Type B pancreatic cell (in vitro differentiated cells): ENCODE data around the gene OR2A7. TPM values are rescaled to one million over a fixed set of nuclear protein-coding genes. Genes with fewer than 3 reads are reported as not detected.
"Not testable (repeated sequence)": the region's sequence is repeated elsewhere in the genome, so short reads cannot be mapped to it uniquely, and the experiment has no call there.

ENCODE experiments used
- DNase-seq: peaks from one replicate; pipeline ENCODE4 v3.0.0; 2021; ENCODE audit warnings: mixed read lengths; ENCODE audit not compliant: unreplicated experiment; ENCODE audit errors: extremely low spot score
- H3K27ac Mint-ChIP-seq: 2 replicates; pipeline ENCODE4 v1.8.0; 2021; ENCODE audit warnings: mild to moderate bottlenecking, mixed read lengths
- H3K27me3 Mint-ChIP-seq: 2 replicates; pipeline ENCODE4 v1.8.0; 2021; ENCODE audit warnings: mixed read lengths
- H3K36me3 Mint-ChIP-seq: 2 replicates; pipeline ENCODE4 v1.8.0; 2021; ENCODE audit warnings: mixed read lengths
- H3K4me1 Mint-ChIP-seq: one replicate; pipeline ENCODE4 v1.8.0; 2021; ENCODE audit warnings: mixed read lengths; ENCODE audit not compliant: unreplicated experiment
- H3K4me3 Mint-ChIP-seq: 2 replicates; pipeline ENCODE4 v1.8.0; 2021; ENCODE audit warnings: mild to moderate bottlenecking, mixed read lengths
- H3K9me3 Mint-ChIP-seq: 2 replicates; pipeline ENCODE4 v1.8.0; 2021; ENCODE audit warnings: mixed read lengths
- long read RNA-seq: library from polyadenylated mRNA; unstranded; transcript quantifications from one replicate; pipeline ENCODE4 v2.0.0, GENCODE V29; 2020
- total RNA-seq: library from RNA; stranded (reverse); gene quantifications from 2 replicates; pipeline ENCODE4 v1.2.1, GENCODE V29; 2021; ENCODE audit warnings: low replicate concordance

The OR2A7 gene, protein sequence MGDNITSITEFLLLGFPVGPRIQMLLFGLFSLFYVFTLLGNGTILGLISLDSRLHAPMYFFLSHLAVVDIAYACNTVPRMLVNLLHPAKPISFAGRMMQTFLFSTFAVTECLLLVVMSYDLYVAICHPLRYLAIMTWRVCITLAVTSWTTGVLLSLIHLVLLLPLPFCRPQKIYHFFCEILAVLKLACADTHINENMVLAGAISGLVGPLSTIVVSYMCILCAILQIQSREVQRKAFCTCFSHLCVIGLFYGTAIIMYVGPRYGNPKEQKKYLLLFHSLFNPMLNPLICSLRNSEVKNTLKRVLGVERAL
- total RNA-seq = 4.2 and 13.7 TPM in 2 replicates
- long read RNA-seq, partial matches to known transcripts = 0 of 1 reads
- long read RNA-seq, other reads (novel, unspliced or antisense) = 0 of 1 reads

DNA sequence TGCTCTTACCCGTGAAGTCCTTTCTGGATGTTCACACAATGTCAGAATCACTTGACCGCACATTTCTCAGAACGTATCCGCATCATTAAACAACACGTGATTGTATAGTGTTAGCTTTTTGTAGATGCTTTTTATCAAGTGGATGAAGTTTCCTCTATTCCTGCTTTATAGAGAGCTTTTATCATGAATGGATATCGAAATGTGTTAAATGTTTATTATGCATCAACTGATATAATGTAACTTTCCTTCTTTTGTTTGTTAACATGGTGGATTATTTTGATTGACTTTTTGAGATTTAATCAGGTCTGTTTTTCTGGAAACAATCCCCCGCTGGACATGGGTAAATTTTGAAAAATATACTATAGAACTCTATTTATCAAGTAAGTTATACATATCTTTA, at the start of gene OR2A7:
OR2A7 (minus strand) TSS at position 101 of the 400 bp plus-strand sequence. CDS start 5,164 bp downstream, outside the sequence.
- DNase-seq, H3K27me3 Mint-ChIP-seq, H3K36me3 Mint-ChIP-seq, H3K4me1 Mint-ChIP-seq, H3K4me3 Mint-ChIP-seq, H3K27ac Mint-ChIP-seq, H3K9me3 Mint-ChIP-seq: not testable (repeated sequence)

DNA sequence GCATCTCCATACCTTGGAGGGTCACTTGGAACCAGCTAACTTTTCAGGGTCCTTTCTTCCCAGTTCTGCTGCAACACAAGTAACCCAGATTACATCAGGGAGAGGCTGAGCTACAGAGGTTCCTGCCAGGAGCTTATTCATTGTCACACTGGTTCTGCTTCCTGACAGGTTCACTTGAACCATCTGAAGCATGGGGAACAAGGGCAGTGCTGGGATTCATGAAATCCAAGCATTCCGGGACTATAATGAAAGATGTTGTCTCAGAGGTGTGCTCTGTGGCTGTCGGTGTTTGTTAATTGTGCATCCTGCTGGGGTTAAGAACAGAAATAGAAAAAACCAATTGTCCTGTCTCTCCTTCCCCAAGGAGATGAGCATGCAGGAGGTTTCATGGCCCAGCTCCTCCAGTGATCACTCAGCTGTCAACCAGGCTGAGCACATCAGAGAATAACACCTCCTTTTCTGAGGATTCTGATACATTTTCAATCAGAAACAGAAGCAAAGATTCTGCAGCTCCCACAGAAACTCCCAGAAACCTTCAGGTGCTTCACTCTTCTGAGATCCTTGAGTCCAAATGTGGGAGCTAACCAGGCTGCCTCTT, 47.4 kb upstream of the OR2A7 start, which contains the start of gene OR2A1:
OR2A1 (plus strand) TSS at position 548 of the 598 bp plus-strand sequence. CDS start 5,706 bp downstream, outside the sequence.
- H3K9me3 Mint-ChIP-seq, H3K27me3 Mint-ChIP-seq, H3K36me3 Mint-ChIP-seq, H3K4me3 Mint-ChIP-seq, H3K4me1 Mint-ChIP-seq, DNase-seq, H3K27ac Mint-ChIP-seq: not testable (repeated sequence)

DNA sequence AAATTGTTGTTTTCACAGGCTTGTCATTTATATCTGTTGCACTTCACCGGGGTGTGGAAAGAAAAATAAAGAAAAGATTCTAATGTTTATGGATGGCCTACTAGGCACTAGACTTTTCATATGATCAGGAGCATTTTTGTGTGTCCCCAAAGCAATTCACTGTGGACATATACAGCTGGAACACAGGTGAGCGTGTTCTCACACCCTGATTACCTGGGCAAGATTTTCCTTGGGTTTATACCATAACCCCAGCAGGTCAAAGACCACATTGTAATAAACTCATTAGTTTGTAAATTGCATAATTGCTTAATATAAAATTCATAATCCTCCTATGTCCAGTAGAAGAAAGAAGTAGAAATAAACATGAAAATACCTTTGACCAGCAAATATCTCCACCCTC, 46.6 kb upstream of the OR2A7 start:
- H3K4me1 Mint-ChIP-seq, H3K36me3 Mint-ChIP-seq, DNase-seq, H3K27me3 Mint-ChIP-seq, H3K9me3 Mint-ChIP-seq, H3K27ac Mint-ChIP-seq, H3K4me3 Mint-ChIP-seq: not testable (repeated sequence)

DNA sequence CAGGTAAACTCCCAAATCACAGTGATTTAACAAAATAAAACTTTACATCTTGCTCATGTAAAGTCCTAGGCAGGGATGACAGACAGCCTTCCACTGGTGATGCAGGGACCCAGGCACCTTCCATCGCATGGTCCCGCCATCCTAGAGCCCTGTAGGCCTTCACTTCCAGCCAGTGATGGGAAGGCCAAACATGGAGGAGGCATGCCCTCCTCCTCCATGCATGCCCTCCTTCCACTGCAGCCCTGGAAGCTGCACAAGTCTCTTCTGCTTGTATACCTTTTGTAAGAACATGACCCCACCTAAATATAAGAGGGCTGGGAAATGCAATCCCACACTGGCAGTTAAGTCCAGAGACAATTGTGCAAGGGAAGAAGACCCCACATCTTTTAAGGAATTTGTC, 45.1 kb upstream of the OR2A7 start:
- H3K36me3 Mint-ChIP-seq, H3K27me3 Mint-ChIP-seq, H3K4me1 Mint-ChIP-seq, H3K9me3 Mint-ChIP-seq, H3K27ac Mint-ChIP-seq, DNase-seq, H3K4me3 Mint-ChIP-seq: not testable (repeated sequence)

DNA sequence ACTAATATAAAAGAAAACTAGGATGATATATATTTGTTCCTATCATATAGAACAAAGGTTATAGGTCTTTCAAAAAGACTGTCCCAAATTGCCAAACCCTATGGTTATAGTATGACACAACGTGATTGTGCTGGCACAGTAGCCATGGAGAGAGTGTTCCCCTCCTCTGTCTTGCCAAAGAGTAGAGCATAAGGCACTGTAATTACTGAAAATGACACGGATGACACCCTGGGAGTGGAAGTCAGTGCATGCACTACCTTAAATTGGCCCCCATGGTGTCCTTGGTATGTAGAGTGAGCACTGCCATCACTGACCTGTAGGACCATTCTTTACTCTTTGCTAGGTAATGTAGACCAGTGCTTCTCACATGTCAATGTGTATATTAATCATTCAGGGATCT, 40.6 kb upstream of the OR2A7 start:
- DNase-seq, H3K27me3 Mint-ChIP-seq, H3K36me3 Mint-ChIP-seq, H3K9me3 Mint-ChIP-seq, H3K4me1 Mint-ChIP-seq, H3K4me3 Mint-ChIP-seq, H3K27ac Mint-ChIP-seq: not testable (repeated sequence)

DNA sequence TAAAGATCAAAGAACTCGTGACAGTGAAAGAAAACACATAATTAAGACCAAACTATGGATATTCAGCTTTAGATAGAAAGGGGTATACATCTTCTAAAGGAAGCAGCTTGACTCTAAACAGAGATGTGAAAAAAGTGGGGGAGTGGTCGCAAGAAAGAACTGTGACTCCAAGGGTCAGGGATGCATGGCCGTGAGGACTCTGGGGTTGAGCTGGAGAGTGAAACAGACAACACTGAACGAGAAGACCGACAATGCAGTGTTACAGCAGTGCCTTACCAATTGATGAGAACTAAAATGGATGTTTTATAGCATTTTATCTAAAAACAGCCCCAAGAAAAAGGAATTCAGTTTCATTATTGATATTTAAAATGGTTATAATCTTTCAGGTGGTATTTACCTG, 39.0 kb upstream of the OR2A7 start:
- not testable (repeated sequence) for DNase-seq, H3K9me3 Mint-ChIP-seq, H3K27ac Mint-ChIP-seq, H3K4me3 Mint-ChIP-seq, H3K27me3 Mint-ChIP-seq, H3K36me3 Mint-ChIP-seq, H3K4me1 Mint-ChIP-seq

DNA sequence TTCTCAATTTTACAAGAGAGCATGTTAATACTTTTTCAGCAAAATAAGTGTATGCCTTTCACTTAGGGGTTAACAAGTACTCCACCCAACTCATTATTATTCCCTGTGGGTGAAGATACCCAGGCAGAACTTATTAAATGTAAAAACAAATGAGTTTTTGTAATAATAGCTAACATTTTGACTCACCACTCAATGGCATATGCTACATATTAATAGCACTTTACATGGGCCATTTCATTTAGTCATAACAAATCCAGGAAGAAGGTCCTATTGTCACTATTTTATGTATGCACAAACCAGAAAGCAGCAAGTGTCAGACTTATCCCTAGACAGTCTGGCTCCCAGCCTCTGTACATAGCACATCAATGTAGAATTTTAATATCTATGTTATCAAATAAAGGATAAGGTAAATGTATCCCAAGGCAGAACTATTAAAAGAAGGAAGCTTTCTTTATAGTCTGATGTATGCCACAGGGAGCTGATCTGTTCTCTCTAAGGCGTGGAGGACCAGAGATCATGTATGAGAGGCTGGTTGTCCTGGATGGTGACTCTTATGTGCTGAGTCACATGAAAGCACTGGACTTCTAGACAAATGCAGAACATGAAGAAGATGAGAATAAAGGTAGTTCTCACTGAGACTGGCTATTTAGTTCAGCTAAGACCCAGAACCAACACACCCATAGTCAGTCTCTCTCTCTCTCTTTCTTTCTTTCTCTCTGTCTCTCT, 38.1 kb upstream of the OR2A7 start:
- DNase-seq, H3K4me3 Mint-ChIP-seq, H3K4me1 Mint-ChIP-seq, H3K27me3 Mint-ChIP-seq, H3K9me3 Mint-ChIP-seq, H3K36me3 Mint-ChIP-seq, H3K27ac Mint-ChIP-seq: not testable (repeated sequence)

DNA sequence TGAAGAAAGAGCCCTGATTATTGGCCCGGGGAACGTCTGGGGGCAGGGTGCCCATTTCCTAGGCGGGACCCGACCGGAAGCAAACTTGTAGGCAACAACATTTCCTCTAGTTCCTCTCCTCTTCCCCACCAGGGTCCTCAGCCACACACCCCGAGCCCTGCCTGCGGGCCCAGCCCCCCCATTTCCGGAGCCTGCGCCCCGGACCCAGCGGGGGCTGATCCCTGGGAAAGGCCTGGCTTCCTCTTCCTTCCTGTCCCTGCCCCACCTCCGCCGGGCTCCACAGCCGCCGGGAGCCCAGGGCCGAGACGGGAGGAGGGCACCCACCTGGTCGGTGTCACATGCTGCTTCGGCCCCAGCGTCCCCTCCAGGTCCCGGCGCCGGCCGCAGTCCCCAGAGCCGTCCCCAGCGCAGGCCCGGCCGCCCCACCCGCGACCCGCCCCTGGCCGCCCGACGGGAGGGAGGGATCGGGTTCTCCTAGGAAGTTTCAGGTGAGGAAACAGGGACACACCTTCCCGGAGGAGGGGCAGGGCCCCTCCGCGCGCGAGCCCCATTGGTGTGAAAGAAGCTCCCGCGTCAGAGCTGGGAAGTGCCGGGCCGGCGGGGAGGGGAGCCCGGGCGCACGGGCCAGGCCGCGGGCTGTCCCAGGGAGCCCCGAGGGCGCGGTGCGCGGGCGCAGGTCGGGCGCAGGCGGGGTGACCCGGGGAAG, 29.4 kb upstream of the OR2A7 start:
- DNase-seq, H3K4me3 Mint-ChIP-seq, H3K36me3 Mint-ChIP-seq, H3K9me3 Mint-ChIP-seq, H3K27me3 Mint-ChIP-seq, H3K27ac Mint-ChIP-seq, H3K4me1 Mint-ChIP-seq: not testable (repeated sequence)

DNA sequence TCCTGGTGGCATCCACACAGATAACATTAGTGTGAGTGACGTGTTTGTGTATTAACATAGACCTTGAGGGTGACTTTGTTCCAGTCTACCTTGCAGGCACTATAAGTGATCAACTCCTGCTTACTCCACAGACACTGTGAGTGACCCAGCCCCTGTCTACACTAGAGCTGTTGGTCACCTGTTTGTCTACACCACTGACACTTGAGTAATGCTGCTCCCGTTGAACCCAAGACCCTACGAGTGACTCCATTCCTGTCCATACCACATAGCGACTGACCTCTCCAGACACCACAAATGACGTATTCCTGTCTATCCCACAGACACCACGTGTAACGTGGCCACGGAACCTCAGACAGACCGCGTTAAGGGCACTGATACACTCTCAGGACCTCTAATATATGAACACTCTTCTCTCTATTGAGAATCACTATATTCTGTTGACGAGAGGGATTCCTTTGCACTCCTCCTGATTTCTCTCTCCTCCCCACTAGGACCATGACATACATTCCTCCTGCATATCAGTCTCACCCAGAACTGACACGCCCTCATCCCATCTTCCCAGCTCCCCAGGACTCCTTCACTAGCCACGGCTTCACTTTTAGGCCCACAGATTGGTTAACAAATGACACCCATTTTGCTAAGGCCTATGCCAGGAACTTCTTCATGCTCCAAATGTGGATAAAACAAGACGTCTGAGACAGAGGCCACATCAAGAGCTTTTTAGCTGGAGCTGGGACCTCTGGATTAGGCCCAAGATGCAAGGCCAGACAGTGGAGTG, 28.0 kb upstream of the OR2A7 start:
- H3K9me3 Mint-ChIP-seq, H3K27ac Mint-ChIP-seq, H3K4me1 Mint-ChIP-seq, H3K36me3 Mint-ChIP-seq, DNase-seq, H3K27me3 Mint-ChIP-seq, H3K4me3 Mint-ChIP-seq: not testable (repeated sequence)

DNA sequence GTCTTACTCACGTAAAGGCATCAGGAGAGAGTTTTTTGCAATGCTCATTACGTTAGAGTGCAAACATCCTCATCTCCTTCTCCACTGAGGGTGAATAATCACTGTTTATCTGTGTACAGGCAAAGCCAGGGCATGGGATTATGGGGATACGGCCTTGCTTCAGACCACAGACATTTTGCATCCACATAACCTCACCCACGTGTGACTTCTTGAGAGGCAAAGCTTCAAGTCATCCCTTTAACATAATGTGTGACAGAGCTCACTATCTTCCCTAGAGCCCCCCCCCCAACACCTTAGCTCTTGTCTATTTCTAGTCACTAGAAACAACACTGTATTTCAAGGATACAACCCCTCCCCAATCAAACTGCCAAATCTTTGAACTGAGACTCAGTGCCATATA, 27.0 kb upstream of the OR2A7 start:
- H3K4me1 Mint-ChIP-seq, H3K36me3 Mint-ChIP-seq, H3K27me3 Mint-ChIP-seq, DNase-seq, H3K27ac Mint-ChIP-seq, H3K9me3 Mint-ChIP-seq, H3K4me3 Mint-ChIP-seq: not testable (repeated sequence)

DNA sequence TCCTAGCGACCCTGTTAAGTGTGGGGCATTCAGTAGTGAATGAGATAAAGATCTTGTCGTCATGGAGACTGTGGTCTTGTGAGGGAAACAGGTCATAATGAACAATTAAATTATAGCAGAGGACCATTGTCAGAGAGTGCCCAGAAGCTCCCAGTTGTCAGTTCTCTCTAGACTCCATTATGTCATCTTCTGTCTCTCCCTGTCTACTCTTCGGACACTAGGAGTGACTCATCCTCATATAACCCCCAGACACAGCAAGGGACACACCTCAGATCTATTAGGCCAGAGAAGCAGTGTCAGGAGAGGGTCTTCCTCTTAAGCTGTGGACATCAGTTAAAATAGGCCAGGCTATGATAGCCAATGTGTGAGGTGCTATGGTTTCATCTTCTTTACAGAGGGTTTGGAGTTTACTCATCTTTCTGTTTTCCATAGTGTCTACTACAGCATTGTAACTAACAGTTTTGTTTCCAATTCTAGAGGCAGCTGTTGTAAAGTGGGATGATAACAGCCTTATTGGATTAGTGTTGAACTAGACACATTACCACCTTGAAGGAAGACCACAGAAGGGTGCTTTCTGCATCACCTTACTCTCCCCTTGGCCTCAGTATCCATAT, 22.7 kb upstream of the OR2A7 start:
- not testable (repeated sequence) for H3K27me3 Mint-ChIP-seq, H3K4me3 Mint-ChIP-seq, H3K36me3 Mint-ChIP-seq, H3K27ac Mint-ChIP-seq, DNase-seq, H3K9me3 Mint-ChIP-seq, H3K4me1 Mint-ChIP-seq

DNA sequence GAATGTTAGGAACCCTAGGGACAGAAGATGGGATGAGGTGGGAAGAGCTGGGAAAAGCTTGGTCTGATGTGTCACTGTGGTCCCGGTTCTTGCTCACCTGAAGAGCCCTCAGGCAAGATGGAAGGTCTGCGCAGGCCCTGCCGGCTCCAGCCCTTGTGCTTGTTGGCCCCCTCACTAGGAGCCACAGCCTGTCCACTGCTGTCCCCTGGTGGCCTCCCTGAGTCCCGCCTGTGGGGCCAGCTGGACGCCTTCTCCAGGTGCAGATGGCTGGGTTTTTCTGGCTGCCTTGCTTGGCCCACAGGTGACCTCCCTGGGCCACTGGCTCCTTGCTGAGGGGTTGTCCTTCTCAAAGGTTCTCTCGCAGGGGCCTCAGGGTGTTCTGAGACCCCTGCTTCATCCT, 19.1 kb upstream of the OR2A7 start:
- not testable (repeated sequence) for H3K27me3 Mint-ChIP-seq, H3K36me3 Mint-ChIP-seq, H3K27ac Mint-ChIP-seq, H3K4me1 Mint-ChIP-seq, H3K9me3 Mint-ChIP-seq, H3K4me3 Mint-ChIP-seq, DNase-seq

DNA sequence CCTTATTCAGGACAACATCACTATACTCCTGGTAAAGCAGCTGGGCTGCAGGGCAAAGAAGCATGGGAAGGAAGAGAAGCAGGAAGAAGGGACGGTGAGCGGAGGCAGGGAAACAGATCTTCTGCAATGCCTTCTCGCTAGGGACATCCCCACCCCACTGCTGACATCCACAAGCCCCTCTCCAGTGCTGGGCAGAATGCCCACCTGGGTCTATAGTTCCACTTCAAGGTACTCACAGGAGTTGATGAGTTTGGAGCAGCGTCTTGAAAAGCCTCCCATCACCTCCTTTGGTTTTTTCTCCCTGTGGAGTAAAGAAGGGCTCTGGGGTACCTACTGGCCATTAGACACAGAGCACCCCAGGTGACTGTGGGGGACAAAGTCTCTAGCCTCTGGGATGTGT, 17.9 kb upstream of the OR2A7 start:
- not testable (repeated sequence) for H3K4me1 Mint-ChIP-seq, H3K27ac Mint-ChIP-seq

More for the DNA sequence above, 17.9 kb upstream of the OR2A7 start:
- not testable (repeated sequence) for H3K27me3 Mint-ChIP-seq, H3K9me3 Mint-ChIP-seq, H3K36me3 Mint-ChIP-seq, H3K4me3 Mint-ChIP-seq
- DNase-seq = peak; percentile 53
